ENCODE results near the gene PET100.
"Not testable (repeated sequence)": the region's sequence is repeated elsewhere in the genome, so short reads cannot be mapped to it uniquely, and the experiment has no call there.

Gene PET100

GRCh38 chr19:7633698-7634097, 4.1 kb downstream of the PET100 start, which contains the start of gene PCP2:
TSS of gene PCP2 (minus strand) at chr19:7633719. CDS start at chr19:7633457, 262 bp downstream.
- DNase-seq: no peak

GRCh38 chr19:7635670-7636069, 6.1 kb downstream of the PET100 start:
- no peak for DNase-seq

- no peak for DNase-seq
These were observed 6.7 kb downstream of the PET100 start for GRCh38 chr19:7636317-7636690.

GRCh38 chr19:7636691-7637373, 7.2 kb downstream of the PET100 start, which contains the start of gene STXBP2:
TSS of gene STXBP2 (plus strand) at chr19:7637110. CDS start at chr19:7637150, 40 bp downstream.
- DNase-seq: peak in 5 of 14 donors; percentile 9 to 22 (median 13)

GRCh38 chr19:7637374-7638256, 8.0 kb downstream of the PET100 start:
- peak in 1 of 14 donors; percentile 13 for DNase-seq

GRCh38 chr19:7638802-7639465, 9.3 kb downstream of the PET100 start:
- no peak for DNase-seq

GRCh38 chr19:7639863-7640348, 10.3 kb downstream of the PET100 start:
- no peak for DNase-seq

- DNase-seq: no peak
These were observed 11.2 kb downstream of the PET100 start for GRCh38 chr19:7640803-7641202.

- DNase-seq: no peak
These were observed 12.0 kb downstream of the PET100 start for GRCh38 chr19:7641290-7642276.

GRCh38 chr19:7642295-7643030, 12.9 kb downstream of the PET100 start:
- DNase-seq: no peak

GRCh38 chr19:7643031-7643415, 13.4 kb downstream of the PET100 start:
- DNase-seq: no peak

- not testable (repeated sequence) for DNase-seq
These were observed 14.3 kb downstream of the PET100 start for GRCh38 chr19:7643629-7644549.

- no peak for DNase-seq
These were observed 14.9 kb downstream of the PET100 start for GRCh38 chr19:7644550-7644877.

- DNase-seq: peak in 1 of 14 donors; percentile 14
These were observed 15.6 kb downstream of the PET100 start for GRCh38 chr19:7645163-7645562.

- no peak for DNase-seq
These were observed 16.2 kb downstream of the PET100 start for GRCh38 chr19:7645656-7646425.

- DNase-seq: no peak
These were observed 16.8 kb downstream of the PET100 start for GRCh38 chr19:7646426-7646700.

GRCh38 chr19:7647156-7647555, 17.6 kb downstream of the PET100 start:
- no peak for DNase-seq

- no peak for DNase-seq
These were observed 18.8 kb downstream of the PET100 start for GRCh38 chr19:7648265-7649014.

- no peak for DNase-seq
These were observed 20.6 kb downstream of the PET100 start for GRCh38 chr19:7650148-7650547.
